HEK293T (cell line): ENCODE results near the gene INPP5A.
A peak's percentile ranks its signal among the peaks of the same experiment; 100 is the strongest.

ENCODE experiments used
- CTCF ChIA-PET: fragments of 350-600 bp; formaldehyde crosslinking; extraction: SDS; loops from one replicate; lab custom pipeline; 2021; ENCODE audit warnings: antibody characterized with exemption, inconsistent platforms; lab: Yijun Ruan, JAX
- POLR2A ChIA-PET: fragments of 350-600 bp; formaldehyde crosslinking; extraction: SDS; loops from one replicate; lab custom pipeline; 2020; ENCODE audit warnings: antibody characterized with exemption, inconsistent platforms; lab: Yijun Ruan, JAX
- DNase-seq: peaks from one replicate; pipeline ENCODE4 v3.0.0; 2012; ENCODE audit warnings: mixed read lengths; ENCODE audit errors: extremely low spot score
- ARNT ChIP-seq: fragments of 450-650 bp; IDR thresholded peaks from 2 replicates; pipeline ENCODE4 v1.6.1; 2017; ENCODE audit warnings: mild to moderate bottlenecking
- BHLHE40 ChIP-seq: fragments of 450-650 bp; IDR thresholded peaks from 2 replicates; pipeline ENCODE4 v1.6.1; 2016; ENCODE audit warnings: mild to moderate bottlenecking, moderate library complexity, borderline replicate concordance
- CTBP1 ChIP-seq: fragments of 450-650 bp; IDR thresholded peaks from 2 replicates; pipeline ENCODE4 v1.6.1; 2016; ENCODE audit warnings: borderline replicate concordance
- ELF4 ChIP-seq: fragments of 450-650 bp; IDR thresholded peaks from 2 replicates; pipeline ENCODE4 v1.6.1; 2017; ENCODE audit warnings: antibody characterized with exemption
- FOXA1 ChIP-seq: fragments of 450-650 bp; IDR thresholded peaks from 2 replicates; pipeline ENCODE4 v1.6.1; 2016; ENCODE audit warnings: mild to moderate bottlenecking
- FOXK2 ChIP-seq: fragments of 450-650 bp; IDR thresholded peaks from 2 replicates; pipeline ENCODE4 v1.6.1; 2016; ENCODE audit warnings: mild to moderate bottlenecking
- FOXM1 ChIP-seq: fragments of 450-650 bp; IDR thresholded peaks from 2 replicates; pipeline ENCODE4 v1.6.1; 2017; ENCODE audit warnings: mild to moderate bottlenecking, borderline replicate concordance
- HDGF ChIP-seq: fragments of 450-650 bp; IDR thresholded peaks from 2 replicates; pipeline ENCODE4 v1.6.1; 2017; ENCODE audit warnings: antibody characterized with exemption, borderline replicate concordance
- L3MBTL2 ChIP-seq: fragments of 450-650 bp; conservative IDR thresholded peaks from 2 replicates; pipeline ENCODE4 v1.6.1; 2016; ENCODE audit warnings: mild to moderate bottlenecking
- LEF1 ChIP-seq: fragments of 450-650 bp; IDR thresholded peaks from 2 replicates; pipeline ENCODE4 v1.6.1; 2017; ENCODE audit warnings: mild to moderate bottlenecking, borderline replicate concordance
- NFRKB ChIP-seq: fragments of 450-650 bp; IDR thresholded peaks from 2 replicates; pipeline ENCODE4 v1.6.1; 2016; ENCODE audit warnings: mild to moderate bottlenecking, moderate library complexity
- SP1 ChIP-seq: fragments of 450-650 bp; IDR thresholded peaks from 2 replicates; pipeline ENCODE4 v1.6.1; 2017
- SUZ12 ChIP-seq: fragments of 450-650 bp; IDR thresholded peaks from 2 replicates; pipeline ENCODE4 v1.6.1; 2016; ENCODE audit warnings: mild to moderate bottlenecking
- TARDBP ChIP-seq: fragments of 450-650 bp; IDR thresholded peaks from 2 replicates; pipeline ENCODE4 v1.6.1; 2016
- ZNF384 ChIP-seq: fragments of 450-650 bp; IDR thresholded peaks from 2 replicates; pipeline ENCODE4 v1.6.1; 2016
- TF ChIP-seq, protein P1 (sequence below): fragments of 450-650 bp; IDR thresholded peaks from 2 replicates; pipeline ENCODE4 v1.6.1; 2016

Gene INPP5A

DNA sequence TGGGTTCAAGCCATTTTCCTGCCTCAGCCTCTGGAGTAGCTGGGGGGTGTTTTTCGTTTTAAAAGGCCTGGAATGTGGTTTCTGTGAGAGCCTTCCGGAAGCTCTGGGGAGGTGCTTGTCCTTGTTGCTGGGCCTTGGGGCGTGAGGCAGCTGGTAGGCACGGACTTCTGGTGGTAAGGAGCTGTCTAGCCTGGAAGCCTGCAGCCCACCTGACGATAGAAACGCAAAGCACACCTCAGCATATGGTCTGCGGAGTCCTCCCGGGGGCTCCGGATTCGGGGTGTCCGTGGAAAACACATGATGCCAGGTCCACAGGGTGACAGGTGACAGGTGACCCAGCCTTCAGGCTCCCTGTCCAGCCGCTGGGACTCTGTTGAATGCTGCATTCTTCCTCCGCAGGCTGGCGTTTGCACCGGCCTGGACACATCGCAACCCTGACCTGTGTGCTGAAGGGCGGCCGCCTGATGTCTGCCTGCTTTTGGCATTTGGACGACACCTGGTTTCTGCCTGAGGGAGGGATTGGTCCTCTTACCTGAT is 37.3 kb downstream of the INPP5A start:
- TF ChIP-seq SUZ12, result no peak
- no peak for TF ChIP-seq CTBP1
- no peak for TF ChIP-seq SP1
- TF ChIP-seq ELF4, result no peak
- TF ChIP-seq ZNF384, result no peak
- no peak for TF ChIP-seq L3MBTL2
- TF ChIP-seq HDGF, result no peak
- TF ChIP-seq FOXK2, result no peak
- no peak for TF ChIP-seq FOXM1
- TF ChIP-seq LEF1, result no peak
- TF ChIP-seq TARDBP, result no peak
- TF ChIP-seq ARNT, result no peak
- TF ChIP-seq BHLHE40, result no peak
- TF ChIP-seq, protein P1, sequence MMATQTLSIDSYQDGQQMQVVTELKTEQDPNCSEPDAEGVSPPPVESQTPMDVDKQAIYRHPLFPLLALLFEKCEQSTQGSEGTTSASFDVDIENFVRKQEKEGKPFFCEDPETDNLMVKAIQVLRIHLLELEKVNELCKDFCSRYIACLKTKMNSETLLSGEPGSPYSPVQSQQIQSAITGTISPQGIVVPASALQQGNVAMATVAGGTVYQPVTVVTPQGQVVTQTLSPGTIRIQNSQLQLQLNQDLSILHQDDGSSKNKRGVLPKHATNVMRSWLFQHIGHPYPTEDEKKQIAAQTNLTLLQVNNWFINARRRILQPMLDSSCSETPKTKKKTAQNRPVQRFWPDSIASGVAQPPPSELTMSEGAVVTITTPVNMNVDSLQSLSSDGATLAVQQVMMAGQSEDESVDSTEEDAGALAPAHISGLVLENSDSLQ, result no peak
- TF ChIP-seq FOXA1, result no peak
- no peak for TF ChIP-seq NFRKB
- ChIA-PET POLR2A (no interaction called here), CTCF (no interaction called here)
- no peak for DNase-seq

DNA sequence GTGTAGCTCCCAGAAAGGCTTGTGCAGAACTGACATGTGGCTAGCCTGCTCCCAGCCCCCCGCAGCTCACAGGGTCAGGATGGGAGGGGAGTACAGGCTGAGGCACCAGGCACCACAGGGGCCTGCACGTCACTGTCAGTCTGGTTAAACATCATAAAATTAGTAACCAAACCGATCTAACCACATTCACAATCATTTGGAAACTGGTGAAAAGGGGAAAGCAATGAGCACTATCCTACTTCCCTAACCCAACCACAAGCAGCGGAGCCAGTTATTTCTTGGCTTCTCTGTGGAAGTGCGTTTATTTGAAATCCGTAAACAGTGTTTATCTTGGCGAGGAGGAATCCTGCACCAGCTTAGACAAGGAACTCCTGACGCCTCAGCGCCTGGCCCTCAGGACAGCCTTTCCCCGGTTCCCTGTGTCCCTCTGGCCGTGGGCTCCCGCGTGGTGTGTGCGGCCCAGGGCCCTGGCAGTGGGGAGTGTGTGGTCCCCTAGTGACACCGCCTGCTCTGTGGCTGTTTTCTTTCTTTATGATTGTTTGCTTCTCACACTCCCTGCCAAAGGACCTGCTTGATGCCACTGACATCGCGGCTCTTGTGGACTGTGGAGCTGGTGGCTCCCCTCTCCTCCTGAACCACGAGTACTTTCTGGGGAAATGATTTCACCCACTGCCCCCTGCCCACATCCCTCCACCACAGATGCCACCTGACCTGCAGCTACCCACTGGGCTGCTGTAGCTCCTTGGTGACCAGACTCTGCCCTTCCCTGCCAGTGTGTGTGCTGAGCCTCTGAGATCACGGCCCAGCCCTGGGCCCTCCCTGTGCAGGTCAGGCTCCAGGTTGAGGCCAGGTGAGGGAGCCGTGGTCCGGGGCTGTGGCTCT is 38.0 kb downstream of the INPP5A start:
- ChIA-PET POLR2A (no interaction called here), CTCF (no interaction called here)
- TF ChIP-seq SP1 (no peak), FOXA1 (no peak), LEF1 (no peak)
- TF ChIP-seq, protein P1, result peak; percentile 53; the same call in 1 of the 2 replicates
- no peak for DNase-seq

DNA sequence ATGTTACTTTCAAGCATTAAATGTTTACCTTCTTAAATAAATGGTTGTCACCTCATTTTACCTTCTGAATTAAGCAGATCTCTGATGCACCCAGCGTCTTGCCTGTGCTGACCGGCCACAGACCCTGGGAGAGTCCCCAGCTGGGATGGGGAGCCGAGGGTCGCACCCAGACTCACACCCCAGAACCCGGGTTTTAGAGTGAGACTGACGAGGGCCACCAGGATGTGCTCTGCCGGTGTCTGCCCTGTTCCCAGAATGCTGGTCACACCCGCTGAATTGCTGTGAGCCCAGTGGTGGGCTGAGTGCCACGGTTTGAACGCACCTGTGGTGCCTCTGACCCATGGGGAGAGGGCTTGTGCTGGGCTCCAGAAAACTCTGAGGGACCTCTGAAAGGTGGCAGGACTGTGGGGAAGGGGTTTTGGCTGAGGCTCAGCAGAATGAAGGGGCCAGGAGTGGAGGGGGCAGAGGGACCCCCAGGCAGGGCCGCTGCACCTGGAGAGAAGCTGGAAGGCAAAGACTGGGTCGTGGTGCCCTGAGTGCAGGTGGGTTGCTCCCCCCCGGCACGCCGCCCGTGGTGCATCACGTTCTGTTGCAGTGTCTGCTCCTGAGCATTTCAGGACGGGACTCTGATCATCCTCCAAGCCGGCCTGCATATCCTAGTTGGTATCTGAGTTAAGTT is 39.2 kb downstream of the INPP5A start:
- ChIA-PET CTCF (no interaction called here), POLR2A (no interaction called here)
- DNase-seq, result no peak
- TF ChIP-seq ELF4 (no peak), BHLHE40 (no peak)

DNA sequence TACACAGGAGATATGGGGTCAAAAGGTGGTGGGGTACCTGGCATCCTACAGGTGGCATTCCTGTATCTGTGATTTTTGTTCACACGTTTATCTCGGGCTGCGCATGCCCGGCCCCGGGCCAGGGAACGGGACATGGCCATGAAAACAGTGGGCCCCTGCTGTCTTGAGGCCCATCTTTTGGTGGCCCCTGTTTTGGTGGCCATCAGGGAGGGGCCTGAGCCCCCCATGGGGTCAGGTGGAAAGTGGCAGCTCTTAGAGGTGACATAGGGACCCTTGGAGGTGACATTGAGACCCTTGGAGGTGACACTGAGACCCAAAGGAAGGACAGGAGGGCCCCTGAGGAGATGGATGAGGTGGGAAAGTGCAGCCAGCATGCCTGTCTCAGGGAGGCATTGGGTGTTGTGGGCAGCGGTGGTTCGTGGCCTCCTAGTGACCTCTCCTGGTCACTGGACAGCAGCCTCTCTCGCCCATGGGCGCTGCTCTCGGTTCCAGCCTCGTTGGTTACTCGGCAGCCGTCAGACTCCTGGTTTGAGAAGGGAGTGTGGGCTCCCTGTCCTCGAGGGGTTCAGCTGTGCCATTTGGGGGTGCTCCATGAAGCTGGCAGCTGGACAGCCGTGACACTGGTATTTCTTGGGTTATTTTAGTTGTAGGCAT is 39.9 kb downstream of the INPP5A start:
- ChIA-PET POLR2A (no interaction called here), CTCF (no interaction called here)
- TF ChIP-seq LEF1 (no peak), ARNT (no peak), SUZ12 (no peak), L3MBTL2 (no peak), FOXA1 (no peak), CTBP1 (no peak), ZNF384 (no peak), FOXM1 (no peak), FOXK2 (no peak), BHLHE40 (no peak), HDGF (no peak), TARDBP (no peak), NFRKB (no peak), SP1 (no peak), ELF4 (no peak)
- TF ChIP-seq, protein P1, result no peak
- no peak for DNase-seq

DNA sequence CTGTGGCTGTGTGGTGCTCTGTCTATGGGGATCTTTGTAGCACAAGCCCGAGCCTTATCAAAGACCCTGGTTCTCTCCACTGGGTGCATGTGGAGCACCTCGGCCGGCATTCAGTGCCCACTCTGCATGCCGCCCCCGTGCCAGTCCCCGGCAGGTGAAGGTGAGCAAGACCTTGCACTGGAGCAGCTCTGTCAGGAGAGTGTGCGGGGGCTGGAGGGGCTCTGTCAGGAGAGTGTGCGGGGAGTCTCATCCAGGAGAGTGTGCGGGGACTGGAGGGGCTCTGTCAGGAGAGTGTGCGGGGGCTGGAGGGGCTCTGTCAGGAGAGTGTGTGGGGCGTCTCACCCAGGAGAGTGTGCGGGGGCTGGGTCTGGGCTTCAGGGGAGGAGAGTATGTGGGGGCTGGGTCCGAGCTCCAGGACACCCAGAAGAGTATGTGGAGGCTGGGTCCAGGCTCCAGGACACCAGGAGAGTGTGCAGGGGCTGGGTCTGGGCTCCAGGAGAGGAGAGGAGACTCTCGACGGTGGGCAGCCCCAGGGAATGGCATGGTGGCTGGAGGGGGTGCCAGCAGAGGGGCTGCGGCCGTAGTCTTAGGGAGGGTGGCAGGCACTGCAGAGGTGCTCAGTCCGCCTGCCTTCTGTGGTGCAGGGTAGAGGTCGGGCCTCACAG is 40.8 kb downstream of the INPP5A start:
- TF ChIP-seq LEF1, result no peak
- TF ChIP-seq ARNT, result no peak
- TF ChIP-seq NFRKB, result no peak
- no peak for TF ChIP-seq TARDBP
- TF ChIP-seq ZNF384, result no peak
- no peak for TF ChIP-seq BHLHE40
- TF ChIP-seq FOXM1, result no peak
- no peak for TF ChIP-seq HDGF
- no peak for TF ChIP-seq ELF4
- no peak for TF ChIP-seq SUZ12
- no peak for TF ChIP-seq SP1
- ChIA-PET POLR2A (no interaction called here), CTCF (no interaction called here)
- no peak for DNase-seq
